Measurements from ENCODE around the gene DHX36.

DNA sequence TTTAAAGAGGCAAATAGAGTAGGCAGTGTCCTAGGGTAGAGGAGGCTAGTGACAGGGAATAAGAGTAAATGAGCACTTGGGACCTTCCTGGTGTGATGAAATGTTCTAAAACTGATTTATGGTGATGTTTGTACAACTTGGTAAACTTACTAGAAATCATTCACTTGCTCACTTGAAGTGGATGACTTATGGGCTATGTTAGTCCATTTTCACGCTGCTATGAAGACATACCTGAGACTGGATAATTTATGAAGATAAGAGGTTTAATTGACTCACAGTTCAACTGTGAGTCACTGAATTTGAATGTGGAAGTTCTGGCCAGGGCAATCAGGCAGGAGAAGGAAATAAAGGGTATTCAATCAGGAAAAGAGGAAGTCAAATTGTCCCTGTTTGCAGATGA is 31.7 kb upstream of the DHX36 start:
- TF ChIP-seq, protein P1, sequence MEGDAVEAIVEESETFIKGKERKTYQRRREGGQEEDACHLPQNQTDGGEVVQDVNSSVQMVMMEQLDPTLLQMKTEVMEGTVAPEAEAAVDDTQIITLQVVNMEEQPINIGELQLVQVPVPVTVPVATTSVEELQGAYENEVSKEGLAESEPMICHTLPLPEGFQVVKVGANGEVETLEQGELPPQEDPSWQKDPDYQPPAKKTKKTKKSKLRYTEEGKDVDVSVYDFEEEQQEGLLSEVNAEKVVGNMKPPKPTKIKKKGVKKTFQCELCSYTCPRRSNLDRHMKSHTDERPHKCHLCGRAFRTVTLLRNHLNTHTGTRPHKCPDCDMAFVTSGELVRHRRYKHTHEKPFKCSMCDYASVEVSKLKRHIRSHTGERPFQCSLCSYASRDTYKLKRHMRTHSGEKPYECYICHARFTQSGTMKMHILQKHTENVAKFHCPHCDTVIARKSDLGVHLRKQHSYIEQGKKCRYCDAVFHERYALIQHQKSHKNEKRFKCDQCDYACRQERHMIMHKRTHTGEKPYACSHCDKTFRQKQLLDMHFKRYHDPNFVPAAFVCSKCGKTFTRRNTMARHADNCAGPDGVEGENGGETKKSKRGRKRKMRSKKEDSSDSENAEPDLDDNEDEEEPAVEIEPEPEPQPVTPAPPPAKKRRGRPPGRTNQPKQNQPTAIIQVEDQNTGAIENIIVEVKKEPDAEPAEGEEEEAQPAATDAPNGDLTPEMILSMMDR (IDR thresholded peaks at IDR 0.05) = no peak
- no peak for TF ChIP-seq POLR2A (IDR thresholded peaks at IDR 0.05)
- TF ChIP-seq EP300 (IDR thresholded peaks at IDR 0.05) = no peak
- no peak for TF ChIP-seq POLR2AphosphoS5 (IDR thresholded peaks at IDR 0.05)
